Measurements from ENCODE around the gene POLR2M.

Gene POLR2M

DNA sequence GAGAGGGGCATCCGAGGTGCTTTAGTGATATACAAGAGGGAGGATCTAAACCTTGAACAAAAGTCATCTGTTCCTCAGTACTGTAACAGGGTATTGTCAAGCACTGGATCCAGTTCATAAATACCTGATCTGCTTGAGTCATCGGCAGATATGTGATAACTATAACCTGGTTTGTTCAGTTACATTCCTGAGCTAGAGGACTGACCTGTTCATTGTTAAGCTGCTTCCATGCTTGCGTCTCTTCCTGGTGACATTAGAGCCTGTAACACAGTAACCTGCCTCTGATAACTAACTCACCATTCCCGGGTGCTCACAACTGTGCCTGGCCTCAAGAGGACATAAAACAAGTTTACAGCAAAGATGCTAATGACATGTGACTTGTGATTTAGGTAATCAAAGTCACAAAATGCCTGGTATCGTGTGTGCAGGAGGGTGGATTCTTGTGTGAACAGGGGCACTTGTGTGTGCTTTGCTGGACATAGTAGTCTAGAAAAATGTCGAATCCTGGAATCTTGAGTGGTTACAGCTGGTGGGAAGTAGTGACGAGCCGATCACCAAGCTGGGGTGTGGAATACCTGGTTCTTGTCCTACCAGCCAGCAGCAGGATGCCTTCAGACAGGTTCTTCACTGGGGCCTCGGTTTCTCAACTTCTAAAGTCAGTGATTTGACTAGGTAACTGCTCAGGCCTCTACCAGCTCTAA lies 30.9 kb upstream of the POLR2M start:
- no peak for DNase-seq
- Histone ChIP-seq H3K23ac (ENCODE audit: low read length) (no peak overlapping the region), H3K79me2 (ENCODE audit: control insufficient read depth, insufficient read depth, low read length) (no peaks in the 10 kb centered on the region), H2BK5ac (ENCODE audit: low read length) (no peak overlapping the region), H3K9ac (ENCODE audit: low read length) (no peak overlapping the region), H2BK15ac (replicated peaks; ENCODE audit: low read depth) (no peak overlapping the region), H3K4ac (ENCODE audit: low read depth, low read length) (no peak overlapping the region), H4K5ac (ENCODE audit: low read length) (no peak overlapping the region), H3K27ac (ENCODE audit: low read depth, low read length) (no peak overlapping the region), H3K4me2 (ENCODE audit: low read length) (no peak overlapping the region), H2BK120ac (ENCODE audit: low read depth, low read length) (no peak overlapping the region), H3K36me3 (ENCODE audit: control insufficient read depth, insufficient read depth, low read length) (no peaks in the 10 kb centered on the region), H3K79me1 (ENCODE audit: low read length) (no peaks in the 10 kb centered on the region), H4K8ac (ENCODE audit: low read depth, low read length) (no peak overlapping the region), H3K18ac (ENCODE audit: low read length) (no peak overlapping the region), H3K4me3 (ENCODE audit: low read length) (no peak overlapping the region), H3K27me3 (ENCODE audit: insufficient read depth, low read length, poor library complexity) (no peaks in the 10 kb centered on the region), H3K56ac (ENCODE audit: low read length) (no peak overlapping the region), H3K4me1 (ENCODE audit: control insufficient read depth, low read depth, low read length) (no peaks in the 10 kb centered on the region), H2AK5ac (ENCODE audit: low read length) (no peak overlapping the region)
- WGBS (ENCODE audit: extremely low coverage, insufficient coverage, low lambda C conversion rate): no CpG with 5 or more reads among the region's 9 CpGs

DNA sequence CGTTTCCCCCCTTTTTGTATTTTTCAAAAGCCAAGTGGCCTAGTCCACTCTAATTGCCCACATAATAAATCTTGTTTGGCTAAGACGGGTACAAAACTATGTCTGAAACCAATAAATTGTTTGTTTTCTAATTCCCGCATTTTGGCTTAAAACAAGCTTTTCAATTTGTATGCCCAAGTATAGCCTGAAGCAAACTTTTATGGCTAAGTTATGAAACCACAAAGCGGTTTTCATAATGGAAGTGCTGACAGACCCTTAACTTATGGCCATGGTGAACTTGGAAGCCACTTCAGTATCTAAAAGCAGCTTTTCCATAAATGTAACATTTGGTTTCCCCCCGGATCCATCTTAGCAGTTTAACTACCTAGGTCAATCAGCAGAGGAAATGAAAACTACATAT lies 29.9 kb upstream of the POLR2M start:
- DNase-seq: no peak
- no peak overlapping the region for H3K23ac ChIP-seq (ENCODE audit: low read length)
- no peaks in the 10 kb centered on the region for H3K27me3 ChIP-seq (ENCODE audit: insufficient read depth, low read length, poor library complexity)
- no peak overlapping the region for H3K4me3 ChIP-seq (ENCODE audit: low read length)
- no peak overlapping the region for H3K4me2 ChIP-seq (ENCODE audit: low read length)
- no peak overlapping the region for H4K5ac ChIP-seq (ENCODE audit: low read length)
- no peak overlapping the region for H4K8ac ChIP-seq (ENCODE audit: low read depth, low read length)
- no CpG with 5 or more reads among the region's 5 CpGs for WGBS (ENCODE audit: extremely low coverage, insufficient coverage, low lambda C conversion rate)
- H3K79me2 ChIP-seq (ENCODE audit: control insufficient read depth, insufficient read depth, low read length): no peaks in the 10 kb centered on the region
- no peak overlapping the region for H3K56ac ChIP-seq (ENCODE audit: low read length)
- no peak overlapping the region for H2AK5ac ChIP-seq (ENCODE audit: low read length)
- H3K18ac ChIP-seq (ENCODE audit: low read length): no peak overlapping the region
- no peak overlapping the region for H3K4ac ChIP-seq (ENCODE audit: low read depth, low read length)
- no peak overlapping the region for H2BK5ac ChIP-seq (ENCODE audit: low read length)
- H2BK120ac ChIP-seq (ENCODE audit: low read depth, low read length): no peak overlapping the region
- no peak overlapping the region for H2BK15ac ChIP-seq (replicated peaks; ENCODE audit: low read depth)
- no peaks in the 10 kb centered on the region for H3K4me1 ChIP-seq (ENCODE audit: control insufficient read depth, low read depth, low read length)
- H3K79me1 ChIP-seq (ENCODE audit: low read length): no peaks in the 10 kb centered on the region
- H3K9ac ChIP-seq (ENCODE audit: low read length): no peak overlapping the region
- H3K36me3 ChIP-seq (ENCODE audit: control insufficient read depth, insufficient read depth, low read length): no peaks in the 10 kb centered on the region
- H3K27ac ChIP-seq (ENCODE audit: low read depth, low read length): no peak overlapping the region

DNA sequence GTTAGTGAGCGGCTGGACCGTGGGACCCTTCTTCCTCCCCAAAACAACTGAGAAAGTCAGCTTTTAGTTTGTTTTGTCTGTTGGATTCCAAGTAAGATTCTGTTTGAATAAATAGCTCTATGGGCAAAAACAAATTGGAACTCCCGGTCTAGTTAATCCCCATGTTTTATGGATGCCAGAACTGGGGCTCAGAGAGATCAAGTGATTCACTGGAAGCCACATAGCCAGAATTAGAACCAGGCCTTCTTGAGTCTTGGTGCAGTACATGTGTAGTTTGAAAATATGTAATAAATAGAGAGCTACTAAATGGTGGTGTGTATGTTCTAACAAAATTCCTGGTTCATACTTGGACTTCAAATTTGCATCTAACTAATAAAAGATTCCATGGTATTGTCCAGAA lies 29.3 kb upstream of the POLR2M start:
- Histone ChIP-seq H3K4me2 (ENCODE audit: low read length) (no peak overlapping the region), H2BK120ac (ENCODE audit: low read depth, low read length) (no peak overlapping the region), H2BK5ac (ENCODE audit: low read length) (no peak overlapping the region), H3K27me3 (ENCODE audit: insufficient read depth, low read length, poor library complexity) (no peaks in the 10 kb centered on the region), H3K4me3 (ENCODE audit: low read length) (no peak overlapping the region), H3K18ac (ENCODE audit: low read length) (no peak overlapping the region), H4K5ac (ENCODE audit: low read length) (no peak overlapping the region), H3K79me2 (ENCODE audit: control insufficient read depth, insufficient read depth, low read length) (no peaks in the 10 kb centered on the region), H2AK5ac (ENCODE audit: low read length) (no peak overlapping the region), H3K4me1 (ENCODE audit: control insufficient read depth, low read depth, low read length) (no peaks in the 10 kb centered on the region), H3K23ac (ENCODE audit: low read length) (no peak overlapping the region), H3K9ac (ENCODE audit: low read length) (no peak overlapping the region), H3K79me1 (ENCODE audit: low read length) (no peaks in the 10 kb centered on the region), H3K4ac (ENCODE audit: low read depth, low read length) (no peak overlapping the region), H4K8ac (ENCODE audit: low read depth, low read length) (no peak overlapping the region), H3K56ac (ENCODE audit: low read length) (no peak overlapping the region), H3K27ac (ENCODE audit: low read depth, low read length) (no peak overlapping the region), H3K36me3 (ENCODE audit: control insufficient read depth, insufficient read depth, low read length) (no peaks in the 10 kb centered on the region), H2BK15ac (replicated peaks; ENCODE audit: low read depth) (no peak overlapping the region)
- DNase-seq: no peak
- WGBS (ENCODE audit: extremely low coverage, insufficient coverage, low lambda C conversion rate): no CpG with 5 or more reads among the region's 3 CpGs

DNA sequence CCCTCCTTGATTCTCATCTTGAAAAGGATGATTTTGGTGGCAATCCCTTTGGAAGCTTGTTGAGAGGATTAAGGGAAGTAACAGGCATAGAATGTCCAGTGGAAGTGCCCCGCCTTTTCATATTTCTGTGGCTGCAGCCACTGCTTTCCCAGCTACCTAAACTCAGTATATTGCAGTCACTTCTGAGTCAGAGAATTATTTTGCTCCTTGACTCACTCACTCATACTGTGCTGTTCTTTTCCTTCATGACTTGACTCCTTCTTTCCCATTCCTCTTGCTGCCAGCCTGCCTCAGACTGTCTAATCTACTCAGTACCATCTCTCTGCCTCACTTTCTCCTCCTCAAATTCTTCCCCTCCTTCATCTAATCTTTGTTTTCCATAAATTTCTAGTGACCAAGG lies 26.5 kb upstream of the POLR2M start:
- no peaks in the 10 kb centered on the region for H3K36me3 ChIP-seq (ENCODE audit: control insufficient read depth, insufficient read depth, low read length)
- no peak overlapping the region for H3K9ac ChIP-seq (ENCODE audit: low read length)
- H2BK120ac ChIP-seq (ENCODE audit: low read depth, low read length): no peak overlapping the region
- no peak overlapping the region for H3K4me2 ChIP-seq (ENCODE audit: low read length)
- H2BK5ac ChIP-seq (ENCODE audit: low read length): no peak overlapping the region
- H3K79me2 ChIP-seq (ENCODE audit: control insufficient read depth, insufficient read depth, low read length): no peaks in the 10 kb centered on the region
- H4K8ac ChIP-seq (ENCODE audit: low read depth, low read length): no peak overlapping the region
- no peak overlapping the region for H3K4ac ChIP-seq (ENCODE audit: low read depth, low read length)
- H3K56ac ChIP-seq (ENCODE audit: low read length): no peak overlapping the region
- no peak for DNase-seq
- H2AK5ac ChIP-seq (ENCODE audit: low read length): no peak overlapping the region
- no peaks in the 10 kb centered on the region for H3K4me1 ChIP-seq (ENCODE audit: control insufficient read depth, low read depth, low read length)
- H4K5ac ChIP-seq (ENCODE audit: low read length): no peak overlapping the region
- no peaks in the 10 kb centered on the region for H3K79me1 ChIP-seq (ENCODE audit: low read length)
- no peak overlapping the region for H3K4me3 ChIP-seq (ENCODE audit: low read length)
- H3K23ac ChIP-seq (ENCODE audit: low read length): no peak overlapping the region
- WGBS (ENCODE audit: extremely low coverage, insufficient coverage, low lambda C conversion rate): no CpG with 5 or more reads among the region's 1 CpG
- no peaks in the 10 kb centered on the region for H3K27me3 ChIP-seq (ENCODE audit: insufficient read depth, low read length, poor library complexity)
- no peak overlapping the region for H3K27ac ChIP-seq (ENCODE audit: low read depth, low read length)
- H3K18ac ChIP-seq (ENCODE audit: low read length): no peak overlapping the region
- H2BK15ac ChIP-seq (replicated peaks; ENCODE audit: low read depth): no peak overlapping the region

DNA sequence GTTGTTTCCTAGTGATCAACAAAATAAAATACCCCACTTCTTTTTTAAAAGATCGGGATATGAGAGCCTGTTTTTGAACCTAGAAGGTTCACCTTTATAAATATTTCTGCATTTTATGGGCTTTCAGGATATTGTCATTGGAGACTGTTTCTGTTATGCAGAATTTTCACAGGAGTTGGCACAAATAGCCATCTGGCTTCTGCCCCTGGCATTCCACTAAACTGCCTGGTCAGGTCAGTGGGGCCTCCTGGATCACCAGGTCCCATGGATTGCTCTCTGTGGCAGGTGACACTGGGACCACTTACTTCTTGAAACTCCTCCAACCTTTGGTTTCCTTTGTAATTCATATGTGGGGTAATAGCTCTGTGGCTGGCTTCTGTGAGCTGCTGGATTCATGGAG lies 25.5 kb upstream of the POLR2M start:
- H2AK5ac ChIP-seq (ENCODE audit: low read length): no peak overlapping the region
- H3K79me2 ChIP-seq (ENCODE audit: control insufficient read depth, insufficient read depth, low read length): no peaks in the 10 kb centered on the region
- H4K5ac ChIP-seq (ENCODE audit: low read length): no peak overlapping the region
- H3K4me1 ChIP-seq (ENCODE audit: control insufficient read depth, low read depth, low read length): no peaks in the 10 kb centered on the region
- H3K23ac ChIP-seq (ENCODE audit: low read length): no peak overlapping the region
- H4K8ac ChIP-seq (ENCODE audit: low read depth, low read length): no peak overlapping the region
- no peak overlapping the region for H3K9ac ChIP-seq (ENCODE audit: low read length)
- H3K36me3 ChIP-seq (ENCODE audit: control insufficient read depth, insufficient read depth, low read length): no peaks in the 10 kb centered on the region
- H3K27ac ChIP-seq (ENCODE audit: low read depth, low read length): no peak overlapping the region
- H3K4ac ChIP-seq (ENCODE audit: low read depth, low read length): no peak overlapping the region
- DNase-seq: no peak
- H3K27me3 ChIP-seq (ENCODE audit: insufficient read depth, low read length, poor library complexity): no peaks in the 10 kb centered on the region
- H2BK15ac ChIP-seq (replicated peaks; ENCODE audit: low read depth): no peak overlapping the region
- no peak overlapping the region for H2BK5ac ChIP-seq (ENCODE audit: low read length)
- H2BK120ac ChIP-seq (ENCODE audit: low read depth, low read length): no peak overlapping the region
- H3K79me1 ChIP-seq (ENCODE audit: low read length): no peaks in the 10 kb centered on the region
- no peak overlapping the region for H3K4me2 ChIP-seq (ENCODE audit: low read length)
- no peak overlapping the region for H3K18ac ChIP-seq (ENCODE audit: low read length)
- WGBS (ENCODE audit: extremely low coverage, insufficient coverage, low lambda C conversion rate): no CpG with 5 or more reads among the region's 1 CpG
- no peak overlapping the region for H3K4me3 ChIP-seq (ENCODE audit: low read length)
- no peak overlapping the region for H3K56ac ChIP-seq (ENCODE audit: low read length)

DNA sequence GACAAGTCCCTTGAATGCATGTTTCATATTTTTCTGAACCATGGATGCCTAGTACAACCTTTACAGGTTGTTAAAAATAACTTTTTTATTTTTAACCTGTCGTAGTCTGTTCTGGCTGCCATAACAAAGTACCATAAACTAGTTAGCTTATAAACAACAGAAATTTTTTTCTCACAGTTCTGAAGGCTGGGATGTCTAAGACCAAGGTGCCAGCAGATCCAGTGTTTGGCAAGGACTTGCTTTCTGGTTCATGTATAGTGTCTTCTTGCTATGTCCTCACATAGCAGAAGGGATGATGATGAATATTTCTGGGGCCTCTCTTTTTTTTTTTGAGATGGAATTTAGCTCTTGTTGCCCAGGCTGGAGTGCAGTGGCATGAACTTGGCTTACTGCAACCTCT lies 23.0 kb upstream of the POLR2M start:
- no peak overlapping the region for H3K27ac ChIP-seq (ENCODE audit: low read depth, low read length)
- H3K79me2 ChIP-seq (ENCODE audit: control insufficient read depth, insufficient read depth, low read length): no peaks in the 10 kb centered on the region
- no peak overlapping the region for H3K18ac ChIP-seq (ENCODE audit: low read length)
- H4K5ac ChIP-seq (ENCODE audit: low read length): no peak overlapping the region
- no peak overlapping the region for H2BK15ac ChIP-seq (replicated peaks; ENCODE audit: low read depth)
- H2AK5ac ChIP-seq (ENCODE audit: low read length): no peak overlapping the region
- H3K36me3 ChIP-seq (ENCODE audit: control insufficient read depth, insufficient read depth, low read length): no peaks in the 10 kb centered on the region
- no peaks in the 10 kb centered on the region for H3K27me3 ChIP-seq (ENCODE audit: insufficient read depth, low read length, poor library complexity)
- H3K56ac ChIP-seq (ENCODE audit: low read length): no peak overlapping the region
- no peak overlapping the region for H4K8ac ChIP-seq (ENCODE audit: low read depth, low read length)
- H3K9ac ChIP-seq (ENCODE audit: low read length): no peak overlapping the region
- no peak overlapping the region for H3K4me2 ChIP-seq (ENCODE audit: low read length)
- no peak overlapping the region for H2BK120ac ChIP-seq (ENCODE audit: low read depth, low read length)
- H3K4me3 ChIP-seq (ENCODE audit: low read length): no peak overlapping the region
- no peak overlapping the region for H3K4ac ChIP-seq (ENCODE audit: low read depth, low read length)
- H3K23ac ChIP-seq (ENCODE audit: low read length): no peak overlapping the region
- H3K79me1 ChIP-seq (ENCODE audit: low read length): no peaks in the 10 kb centered on the region
- no peaks in the 10 kb centered on the region for H3K4me1 ChIP-seq (ENCODE audit: control insufficient read depth, low read depth, low read length)
- DNase-seq: no peak
- no peak overlapping the region for H2BK5ac ChIP-seq (ENCODE audit: low read length)
- no CpG with 5 or more reads among the region's 1 CpG for WGBS (ENCODE audit: extremely low coverage, insufficient coverage, low lambda C conversion rate)

All from mesendoderm (in vitro differentiated cells).